SK-N-SH treated with all-trans-retinoic acid at 6 μM for 48 hours (cell line): ENCODE measurements around the gene EPB41L2.

Source experiments
- ARNTL ChIP-seq: fragments of 450-650 bp; formaldehyde crosslinking; IDR thresholded peaks from 2 replicates; pipeline ENCODE4 v1.5.0; 2020; ENCODE audit warnings: low read depth, mild to moderate bottlenecking, moderate library complexity, borderline replicate concordance
- ISL1 ChIP-seq: fragments of 250-450 bp; sonication (Bioruptor Pico); IDR thresholded peaks from 2 replicates; pipeline ENCODE4 v2.1.2; 2022; ENCODE audit warnings: mild to moderate bottlenecking, moderate library complexity
- PATZ1 ChIP-seq: fragments of 250-450 bp; sonication (Bioruptor Pico); IDR thresholded peaks from 2 replicates; pipeline ENCODE4 v1.8.0; 2020; ENCODE audit warnings: mild to moderate bottlenecking, moderate library complexity, borderline replicate concordance
- ZFP3 ChIP-seq: fragments of 250-450 bp; sonication (Bioruptor Pico); IDR thresholded peaks from 2 replicates; pipeline ENCODE4 v1.5.0; 2020; ENCODE audit warnings: mild to moderate bottlenecking, moderate library complexity
- ZNF565 ChIP-seq: fragments of 450-650 bp; formaldehyde crosslinking; conservative IDR thresholded peaks from 2 replicates; pipeline ENCODE4 v1.5.0; 2020; ENCODE audit warnings: low read depth, mild to moderate bottlenecking, moderate library complexity

- TF ChIP-seq PATZ1 (CRISPR knock-in tag) (no peak), ARNTL (CRISPR knock-in tag) (no peak), ZFP3 (CRISPR knock-in tag) (no peak), ISL1 (CRISPR knock-in tag) (no peak), ZNF565 (CRISPR knock-in tag) (no peak)
Measured at GRCh38 chr6:131063028-131063763, at the start of gene EPB41L2.
